HEK293T (cell line): ENCODE data around the gene GRIK4.

Source experiments
- CTCF ChIA-PET: fragments of 350-600 bp; formaldehyde crosslinking; extraction: SDS; loops from one replicate; lab custom pipeline; 2021; ENCODE audit warnings: antibody characterized with exemption, inconsistent platforms; lab: Yijun Ruan, JAX
- POLR2A ChIA-PET: fragments of 350-600 bp; formaldehyde crosslinking; extraction: SDS; loops from one replicate; lab custom pipeline; 2020; ENCODE audit warnings: antibody characterized with exemption, inconsistent platforms; lab: Yijun Ruan, JAX
- DNase-seq: peaks from one replicate; pipeline ENCODE4 v3.0.0; 2012; ENCODE audit warnings: mixed read lengths; ENCODE audit errors: extremely low spot score
- ARNT ChIP-seq: fragments of 450-650 bp; IDR thresholded peaks from 2 replicates; pipeline ENCODE4 v1.6.1; 2017; ENCODE audit warnings: mild to moderate bottlenecking
- BHLHE40 ChIP-seq: fragments of 450-650 bp; IDR thresholded peaks from 2 replicates; pipeline ENCODE4 v1.6.1; 2016; ENCODE audit warnings: mild to moderate bottlenecking, moderate library complexity, borderline replicate concordance
- CTBP1 ChIP-seq: fragments of 450-650 bp; IDR thresholded peaks from 2 replicates; pipeline ENCODE4 v1.6.1; 2016; ENCODE audit warnings: borderline replicate concordance
- ELF4 ChIP-seq: fragments of 450-650 bp; IDR thresholded peaks from 2 replicates; pipeline ENCODE4 v1.6.1; 2017; ENCODE audit warnings: antibody characterized with exemption
- FOXA1 ChIP-seq: fragments of 450-650 bp; IDR thresholded peaks from 2 replicates; pipeline ENCODE4 v1.6.1; 2016; ENCODE audit warnings: mild to moderate bottlenecking
- FOXK2 ChIP-seq: fragments of 450-650 bp; IDR thresholded peaks from 2 replicates; pipeline ENCODE4 v1.6.1; 2016; ENCODE audit warnings: mild to moderate bottlenecking
- FOXM1 ChIP-seq: fragments of 450-650 bp; IDR thresholded peaks from 2 replicates; pipeline ENCODE4 v1.6.1; 2017; ENCODE audit warnings: mild to moderate bottlenecking, borderline replicate concordance
- HDGF ChIP-seq: fragments of 450-650 bp; IDR thresholded peaks from 2 replicates; pipeline ENCODE4 v1.6.1; 2017; ENCODE audit warnings: antibody characterized with exemption, borderline replicate concordance
- L3MBTL2 ChIP-seq: fragments of 450-650 bp; conservative IDR thresholded peaks from 2 replicates; pipeline ENCODE4 v1.6.1; 2016; ENCODE audit warnings: mild to moderate bottlenecking
- LEF1 ChIP-seq: fragments of 450-650 bp; IDR thresholded peaks from 2 replicates; pipeline ENCODE4 v1.6.1; 2017; ENCODE audit warnings: mild to moderate bottlenecking, borderline replicate concordance
- NFRKB ChIP-seq: fragments of 450-650 bp; IDR thresholded peaks from 2 replicates; pipeline ENCODE4 v1.6.1; 2016; ENCODE audit warnings: mild to moderate bottlenecking, moderate library complexity
- SP1 ChIP-seq: fragments of 450-650 bp; IDR thresholded peaks from 2 replicates; pipeline ENCODE4 v1.6.1; 2017
- SUZ12 ChIP-seq: fragments of 450-650 bp; IDR thresholded peaks from 2 replicates; pipeline ENCODE4 v1.6.1; 2016; ENCODE audit warnings: mild to moderate bottlenecking
- TARDBP ChIP-seq: fragments of 450-650 bp; IDR thresholded peaks from 2 replicates; pipeline ENCODE4 v1.6.1; 2016
- ZNF384 ChIP-seq: fragments of 450-650 bp; IDR thresholded peaks from 2 replicates; pipeline ENCODE4 v1.6.1; 2016
- TF ChIP-seq, protein P1 (sequence below): fragments of 450-650 bp; IDR thresholded peaks from 2 replicates; pipeline ENCODE4 v1.6.1; 2016

The GRIK4 gene

DNA sequence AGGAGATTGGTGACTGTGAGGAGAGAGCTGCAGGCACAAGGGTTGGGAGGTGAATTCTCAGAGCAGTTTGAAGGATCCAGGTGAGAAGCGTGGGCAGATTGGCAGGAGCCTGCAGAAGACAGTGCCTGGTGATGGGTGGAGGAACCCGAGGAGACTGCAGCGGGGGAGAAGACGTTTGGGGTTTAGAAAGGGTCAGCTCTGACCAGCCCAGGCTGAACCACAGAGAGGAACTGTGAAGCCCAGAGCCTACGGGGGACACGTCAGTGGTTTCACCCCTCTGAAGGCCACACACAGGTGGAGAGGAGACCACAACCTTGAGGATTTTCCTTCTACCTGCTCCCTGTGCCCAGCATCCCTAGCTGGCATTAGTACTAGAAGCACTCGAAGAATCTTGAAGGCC is 357.5 kb downstream of the GRIK4 start:
- POLR2A ChIA-PET = no interaction called here
- no peak for DNase-seq
- TF ChIP-seq HDGF (no peak), LEF1 (no peak), FOXA1 (no peak), CTBP1 (no peak), FOXM1 (no peak), SUZ12 (no peak), ZNF384 (no peak), SP1 (no peak), TARDBP (no peak), FOXK2 (no peak), BHLHE40 (no peak), NFRKB (no peak), L3MBTL2 (no peak), ARNT (no peak), ELF4 (no peak)
- TF ChIP-seq, protein P1, sequence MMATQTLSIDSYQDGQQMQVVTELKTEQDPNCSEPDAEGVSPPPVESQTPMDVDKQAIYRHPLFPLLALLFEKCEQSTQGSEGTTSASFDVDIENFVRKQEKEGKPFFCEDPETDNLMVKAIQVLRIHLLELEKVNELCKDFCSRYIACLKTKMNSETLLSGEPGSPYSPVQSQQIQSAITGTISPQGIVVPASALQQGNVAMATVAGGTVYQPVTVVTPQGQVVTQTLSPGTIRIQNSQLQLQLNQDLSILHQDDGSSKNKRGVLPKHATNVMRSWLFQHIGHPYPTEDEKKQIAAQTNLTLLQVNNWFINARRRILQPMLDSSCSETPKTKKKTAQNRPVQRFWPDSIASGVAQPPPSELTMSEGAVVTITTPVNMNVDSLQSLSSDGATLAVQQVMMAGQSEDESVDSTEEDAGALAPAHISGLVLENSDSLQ = no peak
- CTCF ChIA-PET = no interaction called here

DNA sequence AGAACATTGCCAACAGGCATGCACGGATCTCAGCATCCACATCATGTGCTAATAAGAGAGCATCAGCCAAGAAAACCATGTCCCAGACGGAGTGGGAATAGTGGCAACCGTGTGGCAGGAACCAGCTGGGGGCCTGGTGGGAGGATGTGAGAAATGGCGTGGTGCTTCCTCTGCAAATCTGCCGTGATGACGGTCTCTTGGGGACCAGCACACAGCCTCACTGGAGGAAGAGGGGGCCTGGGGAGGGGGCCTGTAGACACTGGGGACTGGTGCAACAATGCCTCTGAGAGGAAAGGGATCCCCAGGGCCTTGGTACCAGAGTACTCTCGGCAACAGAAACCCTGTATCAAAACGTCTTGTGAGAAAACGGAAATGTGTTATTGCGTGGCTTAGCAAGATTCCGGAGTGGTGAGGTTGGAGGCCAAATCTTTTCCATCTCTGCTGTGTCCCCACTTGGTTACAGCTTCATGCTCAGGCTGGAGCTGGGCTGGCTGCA is 358.0 kb downstream of the GRIK4 start:
- TF ChIP-seq NFRKB = no peak
- no peak for TF ChIP-seq ELF4
- TF ChIP-seq L3MBTL2 = no peak
- no peak for TF ChIP-seq SUZ12
- TF ChIP-seq, protein P1 = no peak
- no peak for TF ChIP-seq SP1
- TF ChIP-seq BHLHE40 = no peak
- TF ChIP-seq CTBP1 = no peak
- TF ChIP-seq TARDBP = no peak
- TF ChIP-seq HDGF = no peak
- no peak for TF ChIP-seq ARNT
- no peak for TF ChIP-seq ZNF384
- no peak for TF ChIP-seq FOXA1
- TF ChIP-seq FOXK2 = no peak
- no peak for TF ChIP-seq LEF1
- no peak for TF ChIP-seq FOXM1
- ChIA-PET POLR2A (no interaction called here), CTCF (no interaction called here)
- DNase-seq = no peak

DNA sequence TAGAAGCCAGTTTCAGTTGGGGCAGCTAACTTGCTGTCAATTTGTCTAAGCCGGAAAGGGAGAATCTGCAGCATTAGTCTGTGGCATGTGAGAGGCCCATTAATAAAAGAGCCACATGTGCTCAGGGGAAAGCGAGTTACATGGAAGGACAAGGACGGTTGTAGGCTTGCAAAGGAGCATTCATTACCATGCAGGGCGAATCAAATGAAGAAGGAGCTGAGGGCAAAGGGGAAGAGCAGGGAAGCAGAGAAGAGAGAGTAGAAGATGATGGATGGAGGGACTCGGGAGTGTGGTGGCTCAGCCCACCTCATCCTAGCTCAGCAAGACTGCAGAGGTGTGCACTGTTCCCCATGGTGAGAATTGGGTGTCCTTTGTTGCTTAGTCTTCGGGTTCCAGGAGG is 359.6 kb downstream of the GRIK4 start:
- POLR2A ChIA-PET = no interaction called here
- DNase-seq = no peak
- TF ChIP-seq FOXA1 (no peak), NFRKB (no peak), SUZ12 (no peak), LEF1 (no peak), HDGF (no peak), FOXM1 (no peak), BHLHE40 (no peak), TARDBP (no peak), L3MBTL2 (no peak), CTBP1 (no peak), FOXK2 (no peak), ZNF384 (no peak), ARNT (no peak), SP1 (no peak), ELF4 (no peak)
- TF ChIP-seq, protein P1 = no peak
- CTCF ChIA-PET = no interaction called here

DNA sequence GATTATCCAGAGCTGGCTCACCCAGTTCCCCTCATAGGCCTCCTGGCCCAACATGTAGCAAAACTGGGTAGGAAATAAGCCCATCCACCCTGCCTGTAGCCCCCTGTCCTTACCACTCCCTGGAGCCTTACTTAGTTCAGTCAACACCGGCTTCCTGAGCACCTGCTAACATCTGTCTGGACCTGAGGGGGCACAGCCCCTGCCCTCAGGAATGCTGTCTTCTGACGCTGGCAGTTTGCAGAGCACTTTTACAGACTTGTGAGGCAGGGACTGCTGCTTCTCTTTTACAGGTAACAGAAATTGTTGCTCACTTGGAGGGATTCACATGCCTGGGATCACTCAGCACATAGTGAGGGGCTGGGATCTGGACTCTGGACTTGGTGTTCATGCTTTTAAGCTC is 360.4 kb downstream of the GRIK4 start:
- CTCF ChIA-PET = no interaction called here
- POLR2A ChIA-PET = no interaction called here
- TF ChIP-seq FOXA1 (no peak), L3MBTL2 (no peak), HDGF (no peak), CTBP1 (no peak), SP1 (no peak), NFRKB (no peak), SUZ12 (no peak)
- TF ChIP-seq, protein P1 = no peak
- no peak for DNase-seq

DNA sequence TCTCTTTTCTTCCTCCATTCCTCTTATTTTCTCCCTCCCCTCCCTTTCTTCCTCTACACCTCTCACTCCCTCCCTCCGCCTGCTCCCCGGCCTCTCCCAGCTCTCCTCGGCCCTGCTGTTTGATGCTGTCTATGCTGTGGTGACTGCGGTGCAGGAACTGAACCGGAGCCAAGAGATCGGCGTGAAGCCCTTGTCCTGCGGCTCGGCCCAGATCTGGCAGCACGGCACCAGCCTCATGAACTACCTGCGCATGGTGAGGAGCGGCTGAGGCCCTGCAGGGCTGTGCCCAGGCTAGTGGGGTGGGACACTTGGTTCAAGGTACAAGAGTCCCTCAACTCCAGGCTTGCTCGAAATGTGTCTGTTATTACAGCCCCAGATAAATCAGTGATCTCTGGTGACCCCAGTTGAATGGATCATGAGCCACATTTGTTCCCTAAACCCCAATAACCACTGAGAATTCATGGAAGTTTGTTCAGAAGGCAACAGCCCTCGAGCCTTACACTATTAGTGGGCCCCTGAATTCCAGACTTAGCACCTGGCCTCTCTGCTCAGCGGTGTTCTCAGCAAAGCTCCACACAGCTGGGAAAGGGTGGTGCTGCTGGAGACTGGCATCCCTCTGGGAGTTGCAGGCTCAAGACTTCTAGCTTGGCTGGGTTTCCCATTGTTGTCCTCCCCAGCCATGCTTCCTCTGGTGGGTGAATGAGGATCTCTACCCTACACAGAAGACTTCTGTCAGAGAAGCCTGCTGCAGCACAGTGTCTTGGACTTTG is 362.6 kb downstream of the GRIK4 start:
- no peak for DNase-seq
- ChIA-PET CTCF (interaction anchor here (0.5 to 0.6 kb wide), 2 partner anchors 53 to 1489 kb away, joined by 3 to 4 read pairs; no protein-coding TSS in a partner anchor), POLR2A (no interaction called here)
- TF ChIP-seq NFRKB (no peak), FOXA1 (no peak), TARDBP (no peak), ELF4 (no peak), FOXK2 (no peak), ARNT (no peak), FOXM1 (no peak)

DNA sequence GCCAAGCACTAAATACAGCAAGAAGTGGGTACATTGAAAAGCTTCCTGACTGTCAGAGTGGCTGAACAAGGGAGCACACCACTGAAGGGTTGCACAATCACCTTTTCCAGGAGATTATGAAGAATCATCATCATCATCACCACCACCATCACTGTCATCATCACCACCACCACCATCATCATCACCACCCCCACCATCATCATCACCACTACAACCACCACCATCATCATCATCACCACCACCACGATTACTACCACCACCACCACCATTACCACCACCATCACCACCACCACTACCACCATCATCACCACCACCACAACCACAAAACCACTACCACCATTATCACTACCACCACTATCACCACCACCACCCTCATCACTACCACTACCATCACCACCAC is 364.4 kb downstream of the GRIK4 start:
- no peak for DNase-seq

More for the DNA sequence above, 364.4 kb downstream of the GRIK4 start:
- ChIA-PET CTCF (no interaction called here), POLR2A (no interaction called here)
- no peak for TF ChIP-seq SP1
- no peak for TF ChIP-seq NFRKB
- TF ChIP-seq ZNF384 = no peak
- TF ChIP-seq L3MBTL2 = no peak
- TF ChIP-seq ELF4 = no peak
